Gastrocnemius medialis (tissue), 4 donors: ENCODE data around the gene MKRN2OS.

Experiments
- POLR2A ChIP-seq, 2 donors: fragments of 450-650 bp; IDR thresholded peaks; one replicate each; pipeline ENCODE4 v1.6.1; 2017; ENCODE audit warnings: antibody characterized with exemption in 2 of 2, mild to moderate bottlenecking in 2 of 2, moderate library complexity in 2 of 2
- TF ChIP-seq, protein P1 (sequence below), 5 experiments: fragments of 450-650 bp in 3 of 5; fragments of 200-600 bp in 2 of 5; sonication (generic) in 2 of 5; IDR thresholded peaks in 4 of 5; conservative IDR thresholded peaks in 1 of 5; 1 replicate in 4 of 5; 2 replicates in 1 of 5; pipeline ENCODE4 v1.5.1; 2016 to 2019; ENCODE audit warnings: antibody characterized with exemption in 5 of 5, mild to moderate bottlenecking in 3 of 5, moderate library complexity in 3 of 5

DNA sequence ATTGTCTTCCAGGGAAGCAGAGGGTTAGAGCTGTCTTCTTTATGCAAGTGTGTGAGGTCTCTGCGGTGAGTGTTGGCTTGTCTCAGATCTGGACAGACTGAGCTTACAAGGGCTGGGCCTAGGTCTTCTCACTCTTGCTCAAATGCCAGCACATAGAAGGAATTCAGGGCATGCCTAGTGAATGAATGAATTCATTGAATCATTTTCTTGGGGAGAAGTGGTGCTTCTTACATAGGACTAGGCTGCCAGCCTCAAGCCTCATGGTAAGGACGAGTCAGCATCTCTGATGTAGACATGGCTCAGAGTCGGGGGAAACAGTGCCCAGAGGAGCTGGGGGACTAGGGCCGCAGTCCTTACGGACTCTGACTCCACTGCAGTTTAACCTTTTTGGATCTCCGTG, 28.8 kb upstream of the MKRN2OS start:
- TF ChIP-seq, protein P1, sequence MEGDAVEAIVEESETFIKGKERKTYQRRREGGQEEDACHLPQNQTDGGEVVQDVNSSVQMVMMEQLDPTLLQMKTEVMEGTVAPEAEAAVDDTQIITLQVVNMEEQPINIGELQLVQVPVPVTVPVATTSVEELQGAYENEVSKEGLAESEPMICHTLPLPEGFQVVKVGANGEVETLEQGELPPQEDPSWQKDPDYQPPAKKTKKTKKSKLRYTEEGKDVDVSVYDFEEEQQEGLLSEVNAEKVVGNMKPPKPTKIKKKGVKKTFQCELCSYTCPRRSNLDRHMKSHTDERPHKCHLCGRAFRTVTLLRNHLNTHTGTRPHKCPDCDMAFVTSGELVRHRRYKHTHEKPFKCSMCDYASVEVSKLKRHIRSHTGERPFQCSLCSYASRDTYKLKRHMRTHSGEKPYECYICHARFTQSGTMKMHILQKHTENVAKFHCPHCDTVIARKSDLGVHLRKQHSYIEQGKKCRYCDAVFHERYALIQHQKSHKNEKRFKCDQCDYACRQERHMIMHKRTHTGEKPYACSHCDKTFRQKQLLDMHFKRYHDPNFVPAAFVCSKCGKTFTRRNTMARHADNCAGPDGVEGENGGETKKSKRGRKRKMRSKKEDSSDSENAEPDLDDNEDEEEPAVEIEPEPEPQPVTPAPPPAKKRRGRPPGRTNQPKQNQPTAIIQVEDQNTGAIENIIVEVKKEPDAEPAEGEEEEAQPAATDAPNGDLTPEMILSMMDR (IDR thresholded peaks at IDR 0.05 in 4 of 5, conservative IDR thresholded peaks at IDR 0.05 in 1 of 5): no peak
- no peak for TF ChIP-seq POLR2A (IDR thresholded peaks at IDR 0.05)
